GM12873 (cell line): Measurements from ENCODE around the gene TTC38.

Experiments
- CTCF ChIP-seq: IDR thresholded peaks from 2 replicates; pipeline ENCODE4 v1.5.1; 2012; ENCODE audit warnings: low read depth, mild to moderate bottlenecking, moderate library complexity, low read length, control low read depth; ENCODE audit not compliant: insufficient read depth; ENCODE audit errors: missing control alignments

TTC38 gene

GRCh38 chr22:46289244-46289891 is 21.6 kb downstream of the TTC38 start:
- TF ChIP-seq CTCF = no peak

GRCh38 chr22:46290121-46290842 is 22.5 kb downstream of the TTC38 start:
- no peak for TF ChIP-seq CTCF

GRCh38 chr22:46290843-46291785 is 23.3 kb downstream of the TTC38 start:
- no peak for TF ChIP-seq CTCF

- TF ChIP-seq CTCF = no peak
These were observed 24.4 kb downstream of the TTC38 start for GRCh38 chr22:46292173-46292572.

GRCh38 chr22:46292732-46293131 is 24.9 kb downstream of the TTC38 start:
- no peak for TF ChIP-seq CTCF

GRCh38 chr22:46293577-46294260 is 25.9 kb downstream of the TTC38 start:
- TF ChIP-seq CTCF = no peak
